GM12878 (cell line): ENCODE measurements around the gene ZBTB4. TPM values are rescaled to one million over a fixed set of nuclear protein-coding genes. Genes with fewer than 3 reads are reported as not detected.

Source experiments
- ATAC-seq: fragments of 200-7000 bp; cut with Tn5 transposase; 3 replicates; pipeline ENCODE4 v1.9.1; 2020; ENCODE audit warnings: mild to moderate bottlenecking, moderate library complexity
- BruUV-seq: library from RNA; stranded (reverse); fragments of 400-500 nt; replicated peaks from 2 replicates; lab custom pipeline; 2021; lab: Mats Ljungman, UMichigan
- CTCF ChIA-PET: fragments of 300-600 bp; sonication (Branson Sonifier 250); formaldehyde crosslinking; extraction: SDS; loops from one replicate; lab custom pipeline; 2021; ENCODE audit warnings: inconsistent platforms; lab: Yijun Ruan, JAX
- POLR2A ChIA-PET: fragments of 350-600 bp; formaldehyde crosslinking; extraction: SDS; loops from one replicate; lab custom pipeline; 2021; ENCODE audit warnings: inconsistent platforms; lab: Charles Lee
- RAD21 ChIA-PET: fragments of 300-600 bp; sonication (Branson Sonifier 250); formaldehyde crosslinking; loops from one replicate; lab custom pipeline; 2023; ENCODE audit warnings: antibody characterized with exemption; ENCODE audit not compliant: unreplicated experiment; lab: Charles Lee
- SMC1A ChIA-PET: fragments of 300-600 bp; sonication (Branson Sonifier 250); formaldehyde crosslinking; loops from one replicate; lab custom pipeline; 2023; ENCODE audit not compliant: unreplicated experiment, uncharacterized antibody; lab: Charles Lee
- DNase-seq: peaks from one replicate; pipeline ENCODE4 v3.0.0-alpha.2; 2011; ENCODE audit warnings: low read depth, low spot score
- FAIRE-seq: peaks from 3 replicates; lab custom pipeline; 2011; peaks lifted over from hg19 to GRCh38; lab: Jason Lieb, UNC
- H2AFZ ChIP-seq: 2 replicates; pipeline ENCODE4 v1.6.0; 2011; ENCODE audit warnings: low read depth, low read length, control low read depth; ENCODE audit not compliant: control insufficient read depth
- H3K27ac ChIP-seq: 2 replicates; pipeline ENCODE4 v1.5.1; 2011; ENCODE audit warnings: control low read depth; ENCODE audit not compliant: control insufficient read depth, insufficient read depth
- H3K27me3 ChIP-seq, 2 experiments: replicated peaks in 1 of 2; 2 replicates each; pipeline versions ENCODE4 v1.6.0 to v1.6.1; 2011; ENCODE audit warnings: low read length in 1 of 2; ENCODE audit not compliant: control insufficient read depth in 2 of 2, insufficient read depth in 2 of 2
- H3K36me3 ChIP-seq, 2 experiments: 2 replicates each; pipeline ENCODE4 v1.5.1; 2011; ENCODE audit warnings: low read length in 1 of 2; ENCODE audit not compliant: control insufficient read depth in 2 of 2, insufficient read depth in 2 of 2
- H3K4me1 ChIP-seq: 2 replicates; pipeline ENCODE4 v1.6.1; 2011; ENCODE audit warnings: mild to moderate bottlenecking, low read length, moderate library complexity, mixed read lengths; ENCODE audit not compliant: control insufficient read depth, insufficient read depth
- H3K4me2 ChIP-seq: 2 replicates; pipeline ENCODE4 v1.6.0; 2011; ENCODE audit warnings: control low read depth; ENCODE audit not compliant: control insufficient read depth, insufficient read depth
- H3K4me3 ChIP-seq: fragments of 200-600 bp; sonication (generic); 2 replicates; pipeline ENCODE4 v1.5.1; 2016
- H3K79me2 ChIP-seq: 2 replicates; pipeline ENCODE4 v1.6.0; 2011; ENCODE audit warnings: low read length; ENCODE audit not compliant: control insufficient read depth, insufficient read depth
- H3K9ac ChIP-seq: 2 replicates; pipeline ENCODE4 v1.8.0; 2011; ENCODE audit warnings: low read length, control low read depth, mixed read lengths; ENCODE audit not compliant: control insufficient read depth, insufficient read depth
- H3K9me3 ChIP-seq: replicated peaks from 3 replicates; pipeline ENCODE4 v1.5.1; 2011; ENCODE audit warnings: mild to moderate bottlenecking, low read length; ENCODE audit not compliant: control insufficient read depth, insufficient read depth
- H4K20me1 ChIP-seq: 2 replicates; pipeline ENCODE4 v1.6.0; 2011; ENCODE audit not compliant: control insufficient read depth, insufficient read depth
- BMI1 ChIP-seq: fragments of 450-650 bp; IDR thresholded peaks from 2 replicates; pipeline ENCODE4 v1.6.1; 2016; ENCODE audit warnings: mild to moderate bottlenecking, moderate library complexity, borderline replicate concordance
- CBX3 ChIP-seq: fragments of 200-600 bp; sonication (generic); IDR thresholded peaks from 2 replicates; pipeline ENCODE4 v1.6.1; 2016; ENCODE audit warnings: low read depth, borderline replicate concordance
- ETV6 ChIP-seq, 2 experiments: fragments of 450-650 bp in 1 of 2; IDR thresholded peaks in 1 of 2; conservative IDR thresholded peaks in 1 of 2; 2 replicates each; pipeline ENCODE4 v1.6.1; 2014; ENCODE audit warnings: antibody characterized with exemption in 1 of 2, borderline replicate concordance in 1 of 2, low read depth in 1 of 2, mild to moderate bottlenecking in 1 of 2, moderate library complexity in 1 of 2
- HDGF ChIP-seq: fragments of 450-650 bp; IDR thresholded peaks from 2 replicates; pipeline ENCODE4 v1.6.1; 2016; ENCODE audit warnings: antibody characterized with exemption
- IKZF2 ChIP-seq, 2 experiments: fragments of 450-650 bp; IDR thresholded peaks; 2 replicates each; pipeline ENCODE4 v1.6.1; 2017; ENCODE audit warnings: mild to moderate bottlenecking in 2 of 2, moderate library complexity in 2 of 2
- JUNB ChIP-seq: IDR thresholded peaks from 2 replicates; pipeline ENCODE4 v1.6.1; 2016; ENCODE audit warnings: antibody characterized with exemption, mild to moderate bottlenecking
- KDM1A ChIP-seq: fragments of 200-600 bp; sonication (generic); IDR thresholded peaks from 2 replicates; pipeline ENCODE4 v1.6.1; 2016; ENCODE audit warnings: borderline replicate concordance
- STAT1 ChIP-seq: fragments of 450-650 bp; conservative IDR thresholded peaks from 2 replicates; pipeline ENCODE4 v1.6.1; 2014; ENCODE audit warnings: antibody characterized with exemption, mild to moderate bottlenecking
- TBL1XR1 ChIP-seq: IDR thresholded peaks from 2 replicates; pipeline ENCODE4 v1.6.1; 2012; ENCODE audit warnings: low read depth, low read length, improper control_type of control experiment
- ZNF622 ChIP-seq: fragments of 450-650 bp; IDR thresholded peaks from 2 replicates; pipeline ENCODE4 v1.6.1; 2017; ENCODE audit warnings: mild to moderate bottlenecking, inconsistent platforms
- ZZZ3 ChIP-seq: IDR thresholded peaks from 2 replicates; pipeline ENCODE4 v1.6.1; 2011; ENCODE audit warnings: low read depth; ENCODE audit not compliant: control insufficient read depth, insufficient read length
- WGBS: methylation state at CpG from one replicate; pipeline ENCODE4 v1.1.6; 2016; ENCODE audit warnings: low lambda C conversion rate; ENCODE audit not compliant: insufficient replicate concordance, insufficient coverage; ENCODE audit errors: missing lambda C conversion rate; 5-methylcytosine and 5-hydroxymethylcytosine counted together
- in situ Hi-C: fragments of 300-500 bp; cut with MboI; formaldehyde crosslinking; loops from 9 replicates; pipeline ENCODE4 v1.14.3; 2018; ENCODE audit warnings: mixed read lengths
- intact Hi-C: fragments of 100-400 bp; cut with micrococcal nuclease; formaldehyde crosslinking; loops from one replicate; pipeline ENCODE4 v1.14.2; 2022; ENCODE audit not compliant: unreplicated experiment
- polyA plus RNA-seq, 11 experiments: library from polyadenylated mRNA; depleted of rRNA in 4 of 11; unstranded in 6 of 11; stranded (reverse) in 5 of 11; fragments of >200 nt; fragmentation: Nextera tagmentation in 4 of 11; fragmentation: Illumina TruSeq in 1 of 11; extraction: Ambion mirVana in 4 of 11; extraction: Trizol in 1 of 11; gene quantifications; 1 replicate in 1 of 11; 2 replicates in 10 of 11; pipeline versions ENCODE4 v1.2.1 to v1.2.3, GENCODE V29; 2011 to 2016; ENCODE audit warnings: inconsistent platforms in 2 of 11, missing spikeins in 2 of 11, low read depth in 1 of 11
- total RNA-seq, 4 experiments: library from RNA; depleted of rRNA in 3 of 4; stranded (reverse); fragments of >200 nt in 3 of 4; fragmentation: Illumina TruSeq in 1 of 4; extraction: Trizol in 1 of 4; gene quantifications; 2 replicates each; pipeline versions ENCODE4 v1.2.1 to v1.2.3, GENCODE V29; 2013 to 2021
- TF ChIP-seq, protein P1 (sequence below): IDR thresholded peaks from 2 replicates; pipeline ENCODE4 v1.6.1; 2012; ENCODE audit warnings: low read depth, low read length, improper control_type of control experiment
- TF ChIP-seq, protein P2 (sequence below): fragments of 450-650 bp; IDR thresholded peaks from 2 replicates; pipeline ENCODE4 v1.6.1; 2018; ENCODE audit warnings: borderline replicate concordance, mild to moderate bottlenecking; ENCODE audit not compliant: partially characterized antibody
- TF ChIP-seq, protein P3 (sequence below): IDR thresholded peaks from 2 replicates; pipeline ENCODE4 v1.6.1; 2011; ENCODE audit warnings: low read depth, low read length, improper control_type of control experiment, borderline replicate concordance

The ZBTB4 gene
- total and polyA plus RNA-seq, 10 of the 15 experiments (the other 5 are each of a cell fraction or from before 2014, with no cell fraction given), result 2.0 to 14.9 (median 6.9) TPM

DNA sequence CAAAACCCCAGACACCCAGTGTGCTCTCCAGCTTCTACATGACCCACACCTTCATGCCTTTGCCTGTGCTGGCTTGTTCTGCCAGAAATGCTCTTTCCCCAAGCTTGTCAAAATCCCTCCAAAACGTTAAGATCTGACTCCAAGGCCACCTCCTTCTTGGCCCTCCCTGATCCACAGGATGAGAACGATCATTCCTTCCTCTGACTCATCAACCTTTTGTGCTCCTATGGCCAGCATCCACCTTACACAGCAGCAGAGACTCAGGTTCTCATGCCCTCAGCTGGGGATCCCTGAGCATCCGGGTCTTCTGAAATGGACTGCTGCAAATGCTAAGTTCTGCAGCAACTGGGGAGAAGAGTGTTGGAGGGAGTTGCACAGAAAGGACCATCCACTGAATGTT is 2.9 kb downstream of the ZBTB4 start (continued):
- no peak for TF ChIP-seq KDM1A
- no peak for TF ChIP-seq ZNF622
- no peak for TF ChIP-seq ETV6 (conservative IDR thresholded peaks at IDR 0.05 in 1 of 2, IDR thresholded peaks at IDR 0.05 in 1 of 2; ENCODE audit: borderline replicate concordance in 1 of 2, low read depth in 1 of 2)
- TF ChIP-seq HDGF, result no peak
- TF ChIP-seq TBL1XR1, result no peak
- TF ChIP-seq, protein P1, sequence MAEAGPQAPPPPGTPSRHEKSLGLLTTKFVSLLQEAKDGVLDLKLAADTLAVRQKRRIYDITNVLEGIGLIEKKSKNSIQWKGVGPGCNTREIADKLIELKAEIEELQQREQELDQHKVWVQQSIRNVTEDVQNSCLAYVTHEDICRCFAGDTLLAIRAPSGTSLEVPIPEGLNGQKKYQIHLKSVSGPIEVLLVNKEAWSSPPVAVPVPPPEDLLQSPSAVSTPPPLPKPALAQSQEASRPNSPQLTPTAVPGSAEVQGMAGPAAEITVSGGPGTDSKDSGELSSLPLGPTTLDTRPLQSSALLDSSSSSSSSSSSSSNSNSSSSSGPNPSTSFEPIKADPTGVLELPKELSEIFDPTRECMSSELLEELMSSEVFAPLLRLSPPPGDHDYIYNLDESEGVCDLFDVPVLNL, result no peak
- TF ChIP-seq JUNB, result no peak

DNA sequence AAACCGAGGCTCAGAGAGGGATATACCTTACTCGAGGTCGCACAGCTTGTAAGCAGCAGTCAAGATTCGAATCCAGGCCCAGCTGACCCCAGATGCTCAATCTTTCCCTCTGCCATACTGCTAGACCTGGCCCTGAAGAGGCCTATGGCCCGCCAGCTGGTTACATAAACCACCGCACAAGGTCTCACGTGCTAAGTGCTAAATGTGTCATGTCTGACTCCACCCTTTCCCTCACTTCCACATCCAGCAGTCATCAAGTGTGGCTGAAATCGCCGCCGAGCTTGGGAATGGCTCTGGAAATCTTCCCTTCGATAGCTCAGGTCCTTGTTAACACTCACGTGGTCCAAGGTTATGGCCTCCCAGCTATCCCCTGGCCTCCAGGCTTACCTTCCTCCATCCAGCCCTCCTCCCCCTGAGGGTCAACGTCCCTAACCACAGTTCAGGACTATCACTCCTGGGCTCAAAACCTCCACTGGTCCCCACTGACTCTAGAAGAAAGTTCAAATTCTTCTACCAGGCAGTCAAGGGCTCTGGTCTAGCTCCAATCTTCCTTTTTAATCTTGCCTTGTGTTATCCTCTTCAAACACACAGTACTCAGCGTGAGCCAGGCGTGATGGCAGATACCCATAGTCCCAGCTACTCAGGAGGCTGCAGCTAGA is 3.5 kb downstream of the ZBTB4 start:
- H3K9me3 ChIP-seq, result no peaks in the 10 kb centered on the region
- H3K4me3 ChIP-seq, result no peak overlapping the region
- intact Hi-C loops (no loop called here), in situ Hi-C loops (no loop called here)
- peaks cover 2% of the 10 kb centered on the region; the same call in 1 of the 2 replicates for H4K20me1 ChIP-seq
- SMC1A ChIA-PET, result interaction anchor here (0.9 to 2.0 kb wide), 6 partner anchors 11 to 71 kb away, joined by 3 to 5 read pairs (median 3); partner anchors contain the start of gene TMEM102
- WGBS, result 90% methylated on average over 15 of the region's 15 CpGs
- POLR2A ChIA-PET, result interaction anchor here (0.6 to 2.1 kb wide), 6 partner anchors 9 to 40 kb away, joined by 3 to 9 read pairs (median 5); partner anchors contain the start of gene TMEM102
- H3K4me1 ChIP-seq, result peaks cover 11% of the 10 kb centered on the region
- CTCF ChIA-PET, result interaction anchor here (0.8 to 6.2 kb wide), 7 partner anchors 9 to 120 kb away, joined by 3 to 17 read pairs (median 4); partner anchors contain the start of genes SENP3 and TMEM102
- ATAC-seq (no peak), DNase-seq (no peak), FAIRE-seq (no peak)
- RAD21 ChIA-PET, result interaction anchor here (0.7 to 1.6 kb wide), 4 partner anchors 33 to 113 kb away, joined by 3 to 5 read pairs (median 3); no protein-coding TSS in a partner anchor
- TSS peak; percentile 45 for BruUV-seq
- no peaks in the 10 kb centered on the region for H3K27me3 ChIP-seq
- H3K36me3 ChIP-seq, result no peaks in the 10 kb centered on the region
- H3K9ac ChIP-seq, result no peak overlapping the region
- H3K79me2 ChIP-seq, result peaks cover 31% of the 10 kb centered on the region
- no peak overlapping the region for H3K27ac ChIP-seq
- H3K4me2 ChIP-seq, result no peak overlapping the region
- H2AFZ ChIP-seq, result no peak overlapping the region
- no peak for TF ChIP-seq ZZZ3
- TF ChIP-seq, protein P2, sequence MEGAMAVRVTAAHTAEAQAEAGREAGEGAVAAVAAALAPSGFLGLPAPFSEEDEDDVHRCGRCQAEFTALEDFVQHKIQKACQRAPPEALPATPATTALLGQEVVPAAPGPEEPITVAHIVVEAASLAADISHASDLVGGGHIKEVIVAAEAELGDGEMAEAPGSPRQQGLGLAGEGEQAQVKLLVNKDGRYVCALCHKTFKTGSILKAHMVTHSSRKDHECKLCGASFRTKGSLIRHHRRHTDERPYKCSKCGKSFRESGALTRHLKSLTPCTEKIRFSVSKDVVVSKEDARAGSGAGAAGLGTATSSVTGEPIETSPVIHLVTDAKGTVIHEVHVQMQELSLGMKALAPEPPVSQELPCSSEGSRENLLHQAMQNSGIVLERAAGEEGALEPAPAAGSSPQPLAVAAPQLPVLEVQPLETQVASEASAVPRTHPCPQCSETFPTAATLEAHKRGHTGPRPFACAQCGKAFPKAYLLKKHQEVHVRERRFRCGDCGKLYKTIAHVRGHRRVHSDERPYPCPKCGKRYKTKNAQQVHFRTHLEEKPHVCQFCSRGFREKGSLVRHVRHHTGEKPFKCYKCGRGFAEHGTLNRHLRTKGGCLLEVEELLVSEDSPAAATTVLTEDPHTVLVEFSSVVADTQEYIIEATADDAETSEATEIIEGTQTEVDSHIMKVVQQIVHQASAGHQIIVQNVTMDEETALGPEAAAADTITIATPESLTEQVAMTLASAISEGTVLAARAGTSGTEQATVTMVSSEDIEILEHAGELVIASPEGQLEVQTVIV, result no peak
- TF ChIP-seq CBX3, result no peak
- TF ChIP-seq STAT1, result no peak
- TF ChIP-seq BMI1, result no peak
- no peak for TF ChIP-seq IKZF2 (IDR thresholded peaks at IDR 0.05)
- TF ChIP-seq, protein P3, sequence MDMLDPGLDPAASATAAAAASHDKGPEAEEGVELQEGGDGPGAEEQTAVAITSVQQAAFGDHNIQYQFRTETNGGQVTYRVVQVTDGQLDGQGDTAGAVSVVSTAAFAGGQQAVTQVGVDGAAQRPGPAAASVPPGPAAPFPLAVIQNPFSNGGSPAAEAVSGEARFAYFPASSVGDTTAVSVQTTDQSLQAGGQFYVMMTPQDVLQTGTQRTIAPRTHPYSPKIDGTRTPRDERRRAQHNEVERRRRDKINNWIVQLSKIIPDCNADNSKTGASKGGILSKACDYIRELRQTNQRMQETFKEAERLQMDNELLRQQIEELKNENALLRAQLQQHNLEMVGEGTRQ, result no peak
